ENCODE results near the gene ARHGEF16.

ARHGEF16 gene

GRCh38 chr1:3409366-3410141 lies 44.9 kb upstream of the ARHGEF16 start:
- DNase-seq (ENCODE audit: low read depth in 2 of 2), result no peak
- H3K4me3 ChIP-seq (replicated peaks in 1 of 2; ENCODE audit: low read depth in 2 of 2, low read length in 2 of 2), result no peak overlapping the region
- TF ChIP-seq CTCF (IDR thresholded peaks at IDR 0.05; ENCODE audit: low read depth, low read length), result no peak

GRCh38 chr1:3410142-3410925 lies 44.1 kb upstream of the ARHGEF16 start:
- no peak overlapping the region for H3K4me3 ChIP-seq (replicated peaks in 1 of 2; ENCODE audit: low read depth in 2 of 2, low read length in 2 of 2)
- TF ChIP-seq CTCF (IDR thresholded peaks at IDR 0.05; ENCODE audit: low read depth, low read length), result peak; percentile 47
- DNase-seq (ENCODE audit: low read depth in 2 of 2), result peak; percentile 52 to 64

DNA sequence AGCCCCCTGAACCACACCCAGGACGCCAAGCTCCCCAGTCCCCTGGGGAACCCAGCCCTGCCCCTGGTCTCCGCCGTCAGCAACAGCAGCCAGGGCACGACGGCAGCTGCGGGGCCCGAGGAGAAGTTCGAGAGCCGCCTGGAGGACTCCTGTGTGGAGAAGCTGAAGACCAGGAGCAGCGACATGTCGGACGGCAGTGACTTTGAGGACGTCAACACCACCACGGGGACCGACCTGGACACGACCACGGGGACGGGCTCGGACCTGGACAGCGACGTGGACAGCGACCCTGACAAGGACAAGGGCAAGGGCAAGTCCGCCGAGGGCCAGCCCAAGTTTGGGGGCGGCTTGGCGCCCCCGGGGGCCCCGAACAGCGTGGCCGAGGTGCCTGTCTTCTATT lies 42.7 kb upstream of the ARHGEF16 start:
- H3K4me3 ChIP-seq (replicated peaks in 1 of 2; ENCODE audit: low read depth in 2 of 2, low read length in 2 of 2), result no peak overlapping the region
- no peak for DNase-seq (ENCODE audit: low read depth in 2 of 2)
- no peak for TF ChIP-seq CTCF (IDR thresholded peaks at IDR 0.05; ENCODE audit: low read depth, low read length)

DNA sequence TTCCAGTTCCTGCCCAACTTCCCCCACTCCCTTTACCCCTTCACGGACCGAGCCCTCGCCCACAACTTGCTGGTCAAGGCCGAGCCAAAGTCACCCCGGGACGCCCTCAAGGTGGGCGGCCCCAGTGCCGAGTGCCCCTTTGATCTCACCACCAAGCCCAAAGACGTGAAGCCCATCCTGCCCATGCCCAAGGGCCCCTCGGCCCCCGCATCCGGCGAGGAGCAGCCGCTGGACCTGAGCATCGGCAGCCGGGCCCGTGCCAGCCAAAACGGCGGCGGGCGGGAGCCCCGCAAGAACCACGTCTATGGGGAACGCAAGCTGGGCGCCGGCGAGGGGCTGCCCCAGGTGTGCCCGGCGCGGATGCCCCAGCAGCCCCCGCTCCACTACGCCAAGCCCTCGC lies 42.1 kb upstream of the ARHGEF16 start:
- no peak for DNase-seq (ENCODE audit: low read depth in 2 of 2)
- no peak overlapping the region for H3K4me3 ChIP-seq (replicated peaks in 1 of 2; ENCODE audit: low read depth in 2 of 2, low read length in 2 of 2)
- TF ChIP-seq CTCF (IDR thresholded peaks at IDR 0.05; ENCODE audit: low read depth, low read length), result no peak

GRCh38 chr1:3413975-3414710 lies 40.3 kb upstream of the ARHGEF16 start:
- TF ChIP-seq CTCF (IDR thresholded peaks at IDR 0.05; ENCODE audit: low read depth, low read length), result no peak
- no peak for DNase-seq (ENCODE audit: low read depth in 2 of 2)
- H3K4me3 ChIP-seq (replicated peaks in 1 of 2; ENCODE audit: low read depth in 2 of 2, low read length in 2 of 2), result no peak overlapping the region

GRCh38 chr1:3415260-3416090 lies 39.0 kb upstream of the ARHGEF16 start:
- TF ChIP-seq CTCF (IDR thresholded peaks at IDR 0.05; ENCODE audit: low read depth, low read length), result no peak
- DNase-seq (ENCODE audit: low read depth in 2 of 2), result no peak

More at GRCh38 chr1:3415260-3416090, 39.0 kb upstream of the ARHGEF16 start:
- no peak overlapping the region for H3K4me3 ChIP-seq (replicated peaks in 1 of 2; ENCODE audit: low read depth in 2 of 2, low read length in 2 of 2)
